Muscle layer of duodenum (tissue), 2 donors: ENCODE data around the gene MORC1.

Experiments used
- H3K27ac ChIP-seq: one replicate; pipeline ENCODE4 v1.7.0; 2013; ENCODE audit warnings: mild to moderate bottlenecking, low read length
- H3K27me3 ChIP-seq: one replicate; pipeline ENCODE4 v1.7.0; 2013; ENCODE audit warnings: low read depth, mild to moderate bottlenecking, control low read depth, low read length
- H3K36me3 ChIP-seq, 2 donors: one replicate each; pipeline ENCODE4 v1.7.0; 2013; ENCODE audit warnings: low read length in 2 of 2, control low read depth in 1 of 2, mild to moderate bottlenecking in 1 of 2; ENCODE audit not compliant: insufficient read depth in 2 of 2, control insufficient read depth in 1 of 2
- H3K4me1 ChIP-seq, 2 donors: one replicate each; pipeline ENCODE4 v1.7.0; 2013; ENCODE audit warnings: low read length in 2 of 2, mild to moderate bottlenecking in 2 of 2, control low read depth in 1 of 2, moderate library complexity in 1 of 2; ENCODE audit not compliant: insufficient read depth in 2 of 2, control insufficient read depth in 1 of 2
- H3K4me3 ChIP-seq, 2 donors: one replicate each; pipeline ENCODE4 v1.7.0; 2013; ENCODE audit warnings: low read length in 2 of 2, low read depth in 1 of 2, mild to moderate bottlenecking in 1 of 2
- H3K9me3 ChIP-seq, 2 donors: one replicate each; pipeline ENCODE4 v1.7.0; 2013; ENCODE audit warnings: low read length in 2 of 2, control low read depth in 1 of 2, mild to moderate bottlenecking in 1 of 2; ENCODE audit not compliant: control insufficient read depth in 1 of 2
- donor health status: healthy.

Gene MORC1

GRCh38 chr3:109132801-109133473 is 15.0 kb upstream of the MORC1 start:
- H3K36me3 ChIP-seq: no peaks in the 10 kb centered on the region
- no peaks in the 10 kb centered on the region for H3K4me1 ChIP-seq
- H3K27me3 ChIP-seq: no peaks in the 10 kb centered on the region
- no peak overlapping the region for H3K4me3 ChIP-seq
- no peaks in the 10 kb centered on the region for H3K9me3 ChIP-seq
- no peak overlapping the region for H3K27ac ChIP-seq

- Histone ChIP-seq H3K27ac (no peak overlapping the region), H3K4me1 (no peaks in the 10 kb centered on the region), H3K4me3 (no peak overlapping the region), H3K27me3 (no peaks in the 10 kb centered on the region), H3K36me3 (no peaks in the 10 kb centered on the region), H3K9me3 (no peaks in the 10 kb centered on the region)
Observed at GRCh38 chr3:109131276-109131675, 13.3 kb upstream of the MORC1 start.

- no peaks in the 10 kb centered on the region for H3K36me3 ChIP-seq
- H3K27me3 ChIP-seq: no peaks in the 10 kb centered on the region
- no peak overlapping the region for H3K4me3 ChIP-seq
- no peak overlapping the region for H3K27ac ChIP-seq
- no peaks in the 10 kb centered on the region for H3K9me3 ChIP-seq
- H3K4me1 ChIP-seq: no peaks in the 10 kb centered on the region
Observed at GRCh38 chr3:109127553-109127952, 9.6 kb upstream of the MORC1 start.

GRCh38 chr3:109125902-109126301 is 8.0 kb upstream of the MORC1 start:
- Histone ChIP-seq H3K4me3 (no peak overlapping the region), H3K4me1 (no peaks in the 10 kb centered on the region), H3K27me3 (no peaks in the 10 kb centered on the region), H3K9me3 (no peaks in the 10 kb centered on the region), H3K27ac (no peak overlapping the region), H3K36me3 (no peaks in the 10 kb centered on the region)

GRCh38 chr3:109122690-109123089 is 4.8 kb upstream of the MORC1 start:
- Histone ChIP-seq H3K4me1 (no peaks in the 10 kb centered on the region), H3K27ac (no peak overlapping the region), H3K36me3 (no peaks in the 10 kb centered on the region), H3K4me3 (no peak overlapping the region), H3K27me3 (no peaks in the 10 kb centered on the region), H3K9me3 (no peaks in the 10 kb centered on the region)

- Histone ChIP-seq H3K9me3 (no peaks in the 10 kb centered on the region), H3K4me3 (no peak overlapping the region), H3K36me3 (no peaks in the 10 kb centered on the region)
Observed at GRCh38 chr3:109118584-109118983, 650 bp upstream of the MORC1 start.

GRCh38 chr3:109116031-109116430 is 1.9 kb downstream of the MORC1 start:
- Histone ChIP-seq H3K9me3 (no peaks in the 10 kb centered on the region), H3K27ac (no peak overlapping the region), H3K27me3 (no peaks in the 10 kb centered on the region), H3K4me3 (no peak overlapping the region), H3K36me3 (no peaks in the 10 kb centered on the region), H3K4me1 (peaks cover 0 to 4% of the 10 kb centered on the region in 2 donors)

More at GRCh38 chr3:109118584-109118983, 650 bp upstream of the MORC1 start:
- H3K27me3 ChIP-seq: no peaks in the 10 kb centered on the region
- no peak overlapping the region for H3K27ac ChIP-seq
- no peaks in the 10 kb centered on the region for H3K4me1 ChIP-seq

GRCh38 chr3:109115451-109115850 is 2.5 kb downstream of the MORC1 start:
- Histone ChIP-seq H3K4me1 (peaks cover 0 to 4% of the 10 kb centered on the region in 2 donors), H3K27me3 (no peaks in the 10 kb centered on the region), H3K4me3 (no peak overlapping the region), H3K9me3 (no peaks in the 10 kb centered on the region), H3K27ac (no peak overlapping the region), H3K36me3 (no peaks in the 10 kb centered on the region)

GRCh38 chr3:109114746-109115145 is 3.2 kb downstream of the MORC1 start:
- Histone ChIP-seq H3K27me3 (no peaks in the 10 kb centered on the region), H3K4me1 (peaks cover 0 to 4% of the 10 kb centered on the region in 2 donors), H3K4me3 (no peak overlapping the region), H3K36me3 (no peaks in the 10 kb centered on the region), H3K9me3 (no peaks in the 10 kb centered on the region), H3K27ac (no peak overlapping the region)

- H3K4me1 ChIP-seq: peaks cover 0 to 4% of the 10 kb centered on the region in 2 donors
- no peak overlapping the region for H3K27ac ChIP-seq
- no peaks in the 10 kb centered on the region for H3K27me3 ChIP-seq
- H3K36me3 ChIP-seq: no peaks in the 10 kb centered on the region
- no peak overlapping the region for H3K4me3 ChIP-seq
- H3K9me3 ChIP-seq: no peaks in the 10 kb centered on the region
Observed at GRCh38 chr3:109112946-109113760, 4.8 kb downstream of the MORC1 start.

- no peak overlapping the region for H3K4me3 ChIP-seq
- no peaks in the 10 kb centered on the region for H3K9me3 ChIP-seq
Observed at GRCh38 chr3:109109574-109109973, 8.4 kb downstream of the MORC1 start.

More at GRCh38 chr3:109109574-109109973, 8.4 kb downstream of the MORC1 start:
- no peak overlapping the region for H3K27ac ChIP-seq
- H3K4me1 ChIP-seq: peaks cover 0 to 4% of the 10 kb centered on the region in 2 donors
- no peaks in the 10 kb centered on the region for H3K36me3 ChIP-seq
- no peaks in the 10 kb centered on the region for H3K27me3 ChIP-seq
